GM23338 (cell line): ENCODE measurements around the gene SLC25A39. TPM values are rescaled to one million over a fixed set of nuclear protein-coding genes. Genes with fewer than 3 reads are reported as not detected.

ENCODE experiments used
- ATAC-seq: fragments of 200-7000 bp; cut with Tn5 transposase; 3 replicates; pipeline ENCODE4 v1.9.1; 2020
- DNase-seq: peaks from one replicate; pipeline ENCODE4 v3.0.0-alpha.2; 2015; ENCODE audit warnings: low spot score
- H2AFZ ChIP-seq: fragments of 200-600 bp; sonication (generic); 2 replicates; pipeline ENCODE4 v1.8.0; 2016; ENCODE audit warnings: antibody characterized with exemption, mild to moderate bottlenecking, moderate library complexity
- H3F3A ChIP-seq: fragments of 200-600 bp; sonication (generic); replicated peaks from 2 replicates; pipeline ENCODE4 v1.8.0; 2017; ENCODE audit warnings: antibody characterized with exemption, mixed run types, low read depth
- H3K27ac ChIP-seq: fragments of 200-600 bp; sonication (generic); 2 replicates; pipeline ENCODE4 v1.6.1; 2016; ENCODE audit warnings: low read depth
- H3K27me3 ChIP-seq: fragments of 200-600 bp; sonication (generic); 2 replicates; pipeline ENCODE4 v1.8.0; 2016; ENCODE audit warnings: mild to moderate bottlenecking, mixed run types, moderate library complexity; ENCODE audit not compliant: insufficient read depth
- H3K36me3 ChIP-seq: fragments of 200-600 bp; sonication (generic); 2 replicates; pipeline ENCODE4 v1.8.0; 2016; ENCODE audit warnings: mild to moderate bottlenecking; ENCODE audit not compliant: insufficient read depth
- H3K4me1 ChIP-seq: fragments of 200-600 bp; sonication (generic); 2 replicates; pipeline ENCODE4 v1.8.0; 2016; ENCODE audit warnings: mild to moderate bottlenecking, moderate library complexity; ENCODE audit not compliant: insufficient read depth
- H3K4me2 ChIP-seq: fragments of 200-600 bp; sonication (generic); 2 replicates; pipeline ENCODE4 v1.7.1; 2017; ENCODE audit warnings: mixed run types
- H3K4me3 ChIP-seq: fragments of 200-600 bp; sonication (generic); 2 replicates; pipeline ENCODE4 v1.6.1; 2016; ENCODE audit warnings: mixed run types
- H3K79me2 ChIP-seq: fragments of 200-600 bp; sonication (generic); replicated peaks from 2 replicates; pipeline ENCODE4 v1.8.0; 2017; ENCODE audit warnings: mild to moderate bottlenecking; ENCODE audit not compliant: insufficient read depth
- H3K9me2 ChIP-seq: fragments of 200-600 bp; sonication (generic); 2 replicates; pipeline ENCODE4 v1.8.0; 2017; ENCODE audit not compliant: insufficient read depth
- H4K20me1 ChIP-seq: fragments of 200-600 bp; sonication (generic); replicated peaks from 2 replicates; pipeline ENCODE4 v1.8.0; 2017; ENCODE audit warnings: mild to moderate bottlenecking; ENCODE audit not compliant: insufficient read depth
- H3K27ac Mint-ChIP-seq: 2 replicates; pipeline ENCODE4 v1.8.0; 2020; ENCODE audit warnings: inconsistent platforms, mild to moderate bottlenecking, moderate library complexity, mixed read lengths
- H3K27me3 Mint-ChIP-seq: 3 replicates; pipeline ENCODE4 v1.8.0; 2022; ENCODE audit warnings: low read depth, mild to moderate bottlenecking, moderate library complexity, mixed read lengths, inconsistent platforms; ENCODE audit not compliant: insufficient read depth, poor library complexity
- H3K36me3 Mint-ChIP-seq: 3 replicates; pipeline ENCODE4 v1.8.0; 2021; ENCODE audit warnings: low read depth, mild to moderate bottlenecking, inconsistent platforms, moderate library complexity, mixed read lengths
- H3K4me1 Mint-ChIP-seq: 3 replicates; pipeline ENCODE4 v1.8.0; 2020; ENCODE audit warnings: mild to moderate bottlenecking, inconsistent platforms, mixed read lengths
- H3K4me3 Mint-ChIP-seq: 3 replicates; pipeline ENCODE4 v1.8.0; 2021; ENCODE audit warnings: moderate library complexity, mild to moderate bottlenecking, inconsistent platforms, mixed read lengths
- H3K9me3 Mint-ChIP-seq: 3 replicates; pipeline ENCODE4 v1.8.0; 2020; ENCODE audit warnings: moderate library complexity, mild to moderate bottlenecking, inconsistent platforms, mixed read lengths
- CREB1 ChIP-seq: fragments of 250-450 bp; sonication (Bioruptor Pico); IDR thresholded peaks from 2 replicates; pipeline ENCODE4 v1.5.0; 2020; ENCODE audit warnings: low read depth, mild to moderate bottlenecking, moderate library complexity
- EZH2 ChIP-seq: fragments of 200-600 bp; sonication (generic); IDR thresholded peaks from one replicate; pipeline ENCODE4 v1.8.0; 2017; ENCODE audit warnings: antibody characterized with exemption, mild to moderate bottlenecking, low read depth; ENCODE audit not compliant: unreplicated experiment
- ZNF331 ChIP-seq: fragments of 250-450 bp; sonication (Bioruptor Pico); IDR thresholded peaks from 2 replicates; pipeline ENCODE4 v1.5.0; 2020; ENCODE audit warnings: low read depth, mild to moderate bottlenecking, moderate library complexity
- polyA plus RNA-seq: library from polyadenylated mRNA; unstranded; fragments of >200 nt; fragmentation: Nextera tagmentation; extraction: Ambion mirVana; gene quantifications from 2 replicates; pipeline ENCODE4 v1.2.1, GENCODE V29; 2016
- total RNA-seq: library from RNA; depleted of rRNA; stranded (reverse); fragments of >200 nt; shearing (Covaris generic); gene quantifications from 2 replicates; pipeline ENCODE4 v1.2.3, GENCODE V29; 2014
- TF ChIP-seq, protein P1 (sequence below): fragments of 250-450 bp; sonication (Bioruptor Pico); IDR thresholded peaks from 2 replicates; pipeline ENCODE4 v1.5.0; 2020; ENCODE audit warnings: mild to moderate bottlenecking, moderate library complexity
- TF ChIP-seq, protein P2 (sequence below), 2 experiments: fragments of 200-600 bp in 1 of 2; sonication (generic) in 1 of 2; conservative IDR thresholded peaks; 2 replicates each; pipeline versions ENCODE4 v1.5.1 to v1.6.1; 2016 to 2017; ENCODE audit warnings: antibody characterized with exemption in 2 of 2, low read depth in 2 of 2, mild to moderate bottlenecking in 2 of 2, moderate library complexity in 1 of 2

SLC25A39 gene
- total and polyA plus RNA-seq, 2 experiments from 2014 or later = 184 to 202 TPM

DNA sequence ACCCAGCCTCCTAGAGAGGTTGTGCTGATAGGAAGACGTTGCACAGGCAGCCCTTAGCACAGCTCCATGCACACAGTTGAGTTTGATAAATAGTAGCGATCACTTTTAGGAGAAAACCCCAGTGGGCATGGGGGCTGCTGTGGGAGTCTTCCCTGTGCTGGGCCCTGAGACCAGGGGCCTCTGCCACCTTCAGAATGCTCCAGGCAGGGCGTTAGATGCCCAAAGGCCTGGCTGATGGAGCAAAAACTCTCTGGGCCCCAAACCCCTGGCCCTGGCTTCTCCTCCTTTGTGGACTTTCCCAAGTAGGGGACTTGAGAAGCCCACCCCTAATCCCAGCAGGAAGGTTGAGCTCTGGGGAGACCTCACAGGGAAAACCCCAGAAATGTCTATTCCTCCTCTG is 42.4 kb downstream of the SLC25A39 start:
- DNase-seq (no peak), ATAC-seq (no peak)
- Histone ChIP-seq H3K36me3 (no peaks in the 10 kb centered on the region), H3K9me2 (no peaks in the 10 kb centered on the region), H3F3A (no peaks in the 10 kb centered on the region), H3K27ac (no peak overlapping the region), H3K79me2 (no peaks in the 10 kb centered on the region), H2AFZ (no peak overlapping the region), H3K27me3 (no peaks in the 10 kb centered on the region), H4K20me1 (no peaks in the 10 kb centered on the region), H3K4me3 (no peak overlapping the region), H3K4me2 (no peak overlapping the region), H3K4me1 (peaks cover 14% of the 10 kb centered on the region)
- peaks cover 13% of the 10 kb centered on the region for H3K27me3 Mint-ChIP-seq
- peaks cover 14% of the 10 kb centered on the region for H3K4me1 Mint-ChIP-seq
- H3K9me3 Mint-ChIP-seq = no peaks in the 10 kb centered on the region
- H3K36me3 Mint-ChIP-seq = no peaks in the 10 kb centered on the region
- H3K4me3 Mint-ChIP-seq = no peak overlapping the region
- no peak overlapping the region for H3K27ac Mint-ChIP-seq
- TF ChIP-seq, protein P1, sequence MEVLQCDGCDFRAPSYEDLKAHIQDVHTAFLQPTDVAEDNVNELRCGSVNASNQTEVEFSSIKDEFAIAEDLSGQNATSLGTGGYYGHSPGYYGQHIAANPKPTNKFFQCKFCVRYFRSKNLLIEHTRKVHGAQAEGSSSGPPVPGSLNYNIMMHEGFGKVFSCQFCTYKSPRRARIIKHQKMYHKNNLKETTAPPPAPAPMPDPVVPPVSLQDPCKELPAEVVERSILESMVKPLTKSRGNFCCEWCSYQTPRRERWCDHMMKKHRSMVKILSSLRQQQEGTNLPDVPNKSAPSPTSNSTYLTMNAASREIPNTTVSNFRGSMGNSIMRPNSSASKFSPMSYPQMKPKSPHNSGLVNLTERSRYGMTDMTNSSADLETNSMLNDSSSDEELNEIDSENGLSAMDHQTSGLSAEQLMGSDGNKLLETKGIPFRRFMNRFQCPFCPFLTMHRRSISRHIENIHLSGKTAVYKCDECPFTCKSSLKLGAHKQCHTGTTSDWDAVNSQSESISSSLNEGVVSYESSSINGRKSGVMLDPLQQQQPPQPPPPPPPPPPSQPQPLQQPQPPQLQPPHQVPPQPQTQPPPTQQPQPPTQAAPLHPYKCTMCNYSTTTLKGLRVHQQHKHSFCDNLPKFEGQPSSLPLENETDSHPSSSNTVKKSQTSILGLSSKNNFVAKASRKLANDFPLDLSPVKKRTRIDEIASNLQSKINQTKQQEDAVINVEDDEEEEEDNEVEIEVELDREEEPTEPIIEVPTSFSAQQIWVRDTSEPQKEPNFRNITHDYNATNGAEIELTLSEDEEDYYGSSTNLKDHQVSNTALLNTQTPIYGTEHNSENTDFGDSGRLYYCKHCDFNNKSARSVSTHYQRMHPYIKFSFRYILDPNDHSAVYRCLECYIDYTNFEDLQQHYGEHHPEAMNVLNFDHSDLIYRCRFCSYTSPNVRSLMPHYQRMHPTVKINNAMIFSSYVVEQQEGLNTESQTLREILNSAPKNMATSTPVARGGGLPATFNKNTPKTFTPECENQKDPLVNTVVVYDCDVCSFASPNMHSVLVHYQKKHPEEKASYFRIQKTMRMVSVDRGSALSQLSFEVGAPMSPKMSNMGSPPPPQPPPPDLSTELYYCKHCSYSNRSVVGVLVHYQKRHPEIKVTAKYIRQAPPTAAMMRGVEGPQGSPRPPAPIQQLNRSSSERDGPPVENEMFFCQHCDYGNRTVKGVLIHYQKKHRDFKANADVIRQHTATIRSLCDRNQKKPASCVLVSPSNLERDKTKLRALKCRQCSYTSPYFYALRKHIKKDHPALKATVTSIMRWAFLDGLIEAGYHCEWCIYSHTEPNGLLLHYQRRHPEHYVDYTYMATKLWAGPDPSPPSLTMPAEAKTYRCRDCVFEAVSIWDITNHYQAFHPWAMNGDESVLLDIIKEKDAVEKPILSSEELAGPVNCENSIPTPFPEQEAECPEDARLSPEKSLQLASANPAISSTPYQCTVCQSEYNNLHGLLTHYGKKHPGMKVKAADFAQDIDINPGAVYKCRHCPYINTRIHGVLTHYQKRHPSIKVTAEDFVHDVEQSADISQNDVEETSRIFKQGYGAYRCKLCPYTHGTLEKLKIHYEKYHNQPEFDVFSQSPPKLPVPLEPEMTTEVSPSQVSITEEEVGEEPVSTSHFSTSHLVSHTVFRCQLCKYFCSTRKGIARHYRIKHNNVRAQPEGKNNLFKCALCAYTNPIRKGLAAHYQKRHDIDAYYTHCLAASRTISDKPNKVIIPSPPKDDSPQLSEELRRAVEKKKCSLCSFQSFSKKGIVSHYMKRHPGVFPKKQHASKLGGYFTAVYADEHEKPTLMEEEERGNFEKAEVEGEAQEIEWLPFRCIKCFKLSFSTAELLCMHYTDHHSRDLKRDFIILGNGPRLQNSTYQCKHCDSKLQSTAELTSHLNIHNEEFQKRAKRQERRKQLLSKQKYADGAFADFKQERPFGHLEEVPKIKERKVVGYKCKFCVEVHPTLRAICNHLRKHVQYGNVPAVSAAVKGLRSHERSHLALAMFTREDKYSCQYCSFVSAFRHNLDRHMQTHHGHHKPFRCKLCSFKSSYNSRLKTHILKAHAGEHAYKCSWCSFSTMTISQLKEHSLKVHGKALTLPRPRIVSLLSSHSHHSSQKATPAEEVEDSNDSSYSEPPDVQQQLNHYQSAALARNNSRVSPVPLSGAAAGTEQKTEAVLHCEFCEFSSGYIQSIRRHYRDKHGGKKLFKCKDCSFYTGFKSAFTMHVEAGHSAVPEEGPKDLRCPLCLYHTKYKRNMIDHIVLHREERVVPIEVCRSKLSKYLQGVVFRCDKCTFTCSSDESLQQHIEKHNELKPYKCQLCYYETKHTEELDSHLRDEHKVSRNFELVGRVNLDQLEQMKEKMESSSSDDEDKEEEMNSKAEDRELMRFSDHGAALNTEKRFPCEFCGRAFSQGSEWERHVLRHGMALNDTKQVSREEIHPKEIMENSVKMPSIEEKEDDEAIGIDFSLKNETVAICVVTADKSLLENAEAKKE (CRISPR knock-in tag) = no peak
- no peak for TF ChIP-seq ZNF331 (CRISPR knock-in tag)

DNA sequence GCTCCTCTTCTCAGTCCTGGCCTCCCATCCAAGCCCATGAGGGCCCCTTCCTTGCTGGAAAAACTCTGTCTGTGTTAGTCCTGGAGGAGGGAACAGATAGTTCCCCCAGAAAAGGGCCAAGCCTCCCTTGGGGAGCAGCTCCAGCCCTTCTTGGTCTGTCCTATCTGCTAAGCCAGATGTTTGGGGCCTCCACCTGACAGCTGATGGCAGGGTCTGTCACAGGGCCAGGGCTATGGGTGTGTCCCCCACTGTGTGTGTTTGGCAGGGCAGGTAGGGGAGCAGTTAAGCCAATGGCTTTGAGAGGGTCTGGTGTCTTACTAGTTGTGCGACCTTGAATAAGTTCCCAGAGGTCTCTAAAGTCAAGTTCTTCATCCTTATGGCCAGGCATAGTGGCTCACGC is 43.1 kb downstream of the SLC25A39 start:
- no peaks in the 10 kb centered on the region for H4K20me1 ChIP-seq
- DNase-seq (no peak), ATAC-seq (no peak)
- H3K36me3 Mint-ChIP-seq = no peaks in the 10 kb centered on the region
- no peaks in the 10 kb centered on the region for H3K36me3 ChIP-seq
- H3K27ac ChIP-seq = no peak overlapping the region
- H3K9me2 ChIP-seq = no peaks in the 10 kb centered on the region
- H2AFZ ChIP-seq = no peak overlapping the region
- no peak overlapping the region; the same call in 2 of the 3 replicates for H3K4me3 Mint-ChIP-seq
- peaks cover 14% of the 10 kb centered on the region for H3K4me1 ChIP-seq
- H3K27me3 ChIP-seq = no peaks in the 10 kb centered on the region
- H3K79me2 ChIP-seq = no peaks in the 10 kb centered on the region
- H3K4me1 Mint-ChIP-seq = peaks cover 14% of the 10 kb centered on the region
- H3K4me2 ChIP-seq = no peak overlapping the region
- H3K4me3 ChIP-seq = no peak overlapping the region
- peaks cover 15% of the 10 kb centered on the region for H3K27me3 Mint-ChIP-seq
- no peaks in the 10 kb centered on the region for H3K9me3 Mint-ChIP-seq
- no peaks in the 10 kb centered on the region for H3F3A ChIP-seq
- H3K27ac Mint-ChIP-seq = no peak overlapping the region
- TF ChIP-seq EZH2 (no peak), CREB1 (CRISPR knock-in tag) (no peak), ZNF331 (CRISPR knock-in tag) (no peak)
- TF ChIP-seq, protein P2, sequence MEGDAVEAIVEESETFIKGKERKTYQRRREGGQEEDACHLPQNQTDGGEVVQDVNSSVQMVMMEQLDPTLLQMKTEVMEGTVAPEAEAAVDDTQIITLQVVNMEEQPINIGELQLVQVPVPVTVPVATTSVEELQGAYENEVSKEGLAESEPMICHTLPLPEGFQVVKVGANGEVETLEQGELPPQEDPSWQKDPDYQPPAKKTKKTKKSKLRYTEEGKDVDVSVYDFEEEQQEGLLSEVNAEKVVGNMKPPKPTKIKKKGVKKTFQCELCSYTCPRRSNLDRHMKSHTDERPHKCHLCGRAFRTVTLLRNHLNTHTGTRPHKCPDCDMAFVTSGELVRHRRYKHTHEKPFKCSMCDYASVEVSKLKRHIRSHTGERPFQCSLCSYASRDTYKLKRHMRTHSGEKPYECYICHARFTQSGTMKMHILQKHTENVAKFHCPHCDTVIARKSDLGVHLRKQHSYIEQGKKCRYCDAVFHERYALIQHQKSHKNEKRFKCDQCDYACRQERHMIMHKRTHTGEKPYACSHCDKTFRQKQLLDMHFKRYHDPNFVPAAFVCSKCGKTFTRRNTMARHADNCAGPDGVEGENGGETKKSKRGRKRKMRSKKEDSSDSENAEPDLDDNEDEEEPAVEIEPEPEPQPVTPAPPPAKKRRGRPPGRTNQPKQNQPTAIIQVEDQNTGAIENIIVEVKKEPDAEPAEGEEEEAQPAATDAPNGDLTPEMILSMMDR (conservative IDR thresholded peaks at IDR 0.05; ENCODE audit: low read depth in 2 of 2) = no peak
